NCI-H128 (cell line): ENCODE data around the gene CCDC73.
"Not testable (repeated sequence)": the region's sequence is repeated elsewhere in the genome, so short reads cannot be mapped to it uniquely, and the experiment has no call there.

Source experiments
- DNase-seq: peaks from one replicate; lab custom pipeline; 2025; ENCODE audit not compliant: unreplicated experiment; lab: John Stamatoyannopoulos, UW

The CCDC73 gene

GRCh38 chr11:32809313-32809712, 14.9 kb upstream of the CCDC73 start:
- no peak for DNase-seq

- no peak for DNase-seq
Measured at GRCh38 chr11:32796425-32796824, 2.0 kb upstream of the CCDC73 start.

GRCh38 chr11:32792948-32793475, 1.4 kb downstream of the CCDC73 start:
- no peak for DNase-seq

- no peak for DNase-seq
Measured at GRCh38 chr11:32792111-32792947, 2.1 kb downstream of the CCDC73 start.

- DNase-seq: no peak
Measured at GRCh38 chr11:32790916-32791315, 3.5 kb downstream of the CCDC73 start.

GRCh38 chr11:32786811-32787210, 7.7 kb downstream of the CCDC73 start:
- DNase-seq: no peak

- no peak for DNase-seq
Measured at GRCh38 chr11:32785262-32785661, 9.2 kb downstream of the CCDC73 start.

GRCh38 chr11:32781721-32782120, 12.7 kb downstream of the CCDC73 start:
- no peak for DNase-seq

- not testable (repeated sequence) for DNase-seq
Measured at GRCh38 chr11:32780839-32781238, 13.6 kb downstream of the CCDC73 start.

GRCh38 chr11:32779136-32779535, 15.3 kb downstream of the CCDC73 start:
- no peak for DNase-seq

GRCh38 chr11:32775908-32776307, 18.6 kb downstream of the CCDC73 start:
- no peak for DNase-seq

- no peak for DNase-seq
Measured at GRCh38 chr11:32774081-32774480, 20.4 kb downstream of the CCDC73 start.

- DNase-seq: no peak
Measured at GRCh38 chr11:32772731-32773130, 21.7 kb downstream of the CCDC73 start.

GRCh38 chr11:32761774-32762173, 32.7 kb downstream of the CCDC73 start:
- DNase-seq: not testable (repeated sequence)

- DNase-seq: no peak
Measured at GRCh38 chr11:32758291-32758690, 36.2 kb downstream of the CCDC73 start.

- not testable (repeated sequence) for DNase-seq
Measured at GRCh38 chr11:32753181-32753580, 41.3 kb downstream of the CCDC73 start.

- DNase-seq: no peak
Measured at GRCh38 chr11:32752001-32752400, 42.5 kb downstream of the CCDC73 start.

GRCh38 chr11:32751381-32751780, 43.1 kb downstream of the CCDC73 start:
- DNase-seq: no peak

- DNase-seq: no peak
Measured at GRCh38 chr11:32729976-32730375, 64.5 kb downstream of the CCDC73 start.

GRCh38 chr11:32723332-32723731, 71.1 kb downstream of the CCDC73 start:
- DNase-seq: no peak

- DNase-seq: no peak
Measured at GRCh38 chr11:32722255-32722654, 72.2 kb downstream of the CCDC73 start.

- no peak for DNase-seq
Measured at GRCh38 chr11:32713496-32713895, 81.0 kb downstream of the CCDC73 start.

GRCh38 chr11:32708978-32709377, 85.5 kb downstream of the CCDC73 start:
- not testable (repeated sequence) for DNase-seq
